ENCODE measurements around the gene CDH1. TPM values are rescaled to one million over a fixed set of nuclear protein-coding genes. Genes with fewer than 3 reads are reported as not detected.

CDH1 gene
- total RNA-seq, 4 donors from 2014 or later: 72.7 to 302 (median 160) TPM

GRCh38 chr16:68806981-68807380 lies 69.9 kb downstream of the CDH1 start:
- no peak for DNase-seq
- H3K9me3 ChIP-seq: no peaks in the 10 kb centered on the region
- TF ChIP-seq POLR2A (IDR thresholded peaks at IDR 0.05): no peak
- no peak for TF ChIP-seq CTCF (IDR thresholded peaks at IDR 0.05)
- no peaks in the 10 kb centered on the region for H3K4me1 ChIP-seq
- peaks cover 0 to 5% (median 0%) of the 10 kb centered on the region in 4 donors for H3K27me3 ChIP-seq
- whole genome bisulfite sequencing, 2 donors: 53 to 75% methylated on average over 1 of the region's 1 CpG
- H3K36me3 ChIP-seq: peaks cover 0 to 74% (median 8%) of the 10 kb centered on the region in 3 donors
- intact Hi-C loops (cut with DNase I): loop anchor here (10.0 kb wide), 1 partner anchor 102 kb away; no protein-coding TSS in a partner anchor
- H3K27ac ChIP-seq: no peak overlapping the region
- H3K4me3 ChIP-seq: no peak overlapping the region

DNA sequence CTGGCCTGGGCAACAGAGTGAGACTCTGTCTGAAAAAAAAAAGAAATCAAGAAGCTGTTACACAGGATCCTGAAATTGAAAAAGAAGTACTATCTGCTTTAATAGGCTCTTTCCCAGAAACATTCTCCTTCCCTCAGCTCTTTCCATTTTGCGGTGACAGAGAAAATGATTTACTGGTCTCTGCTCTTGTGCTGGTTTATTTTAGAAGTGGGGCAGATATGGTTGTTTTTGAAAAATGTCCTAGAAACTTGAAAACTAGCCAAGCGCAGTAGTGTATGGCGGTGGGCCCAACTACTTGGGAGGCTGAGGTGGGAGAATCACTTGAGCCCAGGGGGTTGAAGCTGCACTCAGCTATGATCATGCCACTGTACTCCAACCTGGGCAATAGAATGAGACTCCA lies 77.4 kb downstream of the CDH1 start:
- Histone ChIP-seq H3K4me3 (no peak overlapping the region), H3K36me3 (peaks cover 0 to 97% (median 27%) of the 10 kb centered on the region in 3 donors), H3K27me3 (peaks cover 0 to 5% (median 0%) of the 10 kb centered on the region in 4 donors), H3K27ac (no peak overlapping the region), H3K9me3 (no peaks in the 10 kb centered on the region), H3K4me1 (no peaks in the 10 kb centered on the region)
- TF ChIP-seq POLR2A (IDR thresholded peaks at IDR 0.05) (no peak), CTCF (IDR thresholded peaks at IDR 0.05) (no peak)
- intact Hi-C loops (cut with DNase I): no loop called here
- 89 to 98% methylated on average over 3 of the region's 3 CpGs for WGBS, 2 donors
- DNase-seq: no peak

DNA sequence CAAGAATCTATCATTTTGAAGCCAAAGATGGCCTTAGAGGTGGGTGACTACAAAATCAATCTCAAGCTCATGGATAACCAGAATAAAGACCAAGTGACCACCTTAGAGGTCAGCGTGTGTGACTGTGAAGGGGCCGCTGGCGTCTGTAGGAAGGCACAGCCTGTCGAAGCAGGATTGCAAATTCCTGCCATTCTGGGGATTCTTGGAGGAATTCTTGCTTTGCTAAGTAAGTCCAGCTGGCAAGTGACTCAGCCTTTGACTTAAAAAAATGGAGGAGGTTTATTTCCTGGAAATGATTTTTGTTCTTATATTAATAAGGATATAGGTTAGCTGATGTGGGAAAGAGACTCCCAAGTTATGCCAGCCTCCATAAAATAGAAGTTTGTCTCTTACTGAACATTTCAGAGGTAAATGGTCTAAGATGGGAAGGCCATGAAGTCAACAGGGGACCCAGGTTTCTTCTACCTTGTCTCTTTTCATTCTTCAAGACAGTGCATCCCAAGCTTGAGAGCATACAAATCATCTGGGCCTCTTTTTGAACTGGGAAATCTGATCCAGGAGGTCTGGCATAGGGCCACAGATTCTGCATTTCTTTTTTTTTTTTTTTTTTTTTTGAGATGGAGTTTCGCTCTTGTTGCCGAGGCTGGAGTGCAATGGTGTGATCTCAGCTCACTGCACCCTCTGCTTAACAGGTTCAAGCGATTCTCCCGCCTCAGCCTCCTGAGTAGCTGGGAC lies 86.5 kb downstream of the CDH1 start:
- H3K36me3 ChIP-seq: peaks cover 0 to 100% (median 0%) of the 10 kb centered on the region in 3 donors
- WGBS, 2 donors: 74 to 93% methylated on average over 8 of the region's 8 CpGs

DNA sequence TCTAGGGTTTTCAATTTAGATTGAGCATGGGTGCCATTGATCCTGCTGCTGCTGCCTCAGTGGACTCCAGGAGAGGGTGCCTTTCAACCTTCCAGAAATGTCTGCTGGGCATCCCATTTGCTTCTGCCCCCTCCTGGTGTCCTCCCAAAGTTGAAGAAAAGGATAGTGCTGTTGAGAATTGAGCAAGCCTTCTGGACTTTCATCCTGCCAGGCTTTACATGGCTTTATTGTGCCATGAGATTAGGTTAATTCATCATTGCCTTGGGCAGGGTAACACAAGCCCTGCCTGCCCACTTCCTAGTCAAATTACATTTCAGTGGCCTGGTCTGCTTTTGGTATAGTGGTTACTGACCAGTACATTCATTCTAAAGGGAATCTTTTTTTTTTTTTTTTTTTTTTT lies 88.3 kb downstream of the CDH1 start:
- TF ChIP-seq CTCF (IDR thresholded peaks at IDR 0.05): no peak
- no peak for TF ChIP-seq POLR2A (IDR thresholded peaks at IDR 0.05)
- Histone ChIP-seq H3K27me3 (no peaks in the 10 kb centered on the region), H3K27ac (no peak overlapping the region), H3K9me3 (no peaks in the 10 kb centered on the region), H3K36me3 (peaks cover 0 to 100% (median 0%) of the 10 kb centered on the region in 3 donors), H3K4me3 (no peak overlapping the region), H3K4me1 (no peaks in the 10 kb centered on the region)
- DNase-seq: no peak
- intact Hi-C loops (cut with DNase I): no loop called here

More for the DNA sequence above, 86.5 kb downstream of the CDH1 start:
- DNase-seq: no peak
- no peaks in the 10 kb centered on the region for H3K27me3 ChIP-seq
- no peaks in the 10 kb centered on the region for H3K9me3 ChIP-seq
- H3K4me1 ChIP-seq: no peaks in the 10 kb centered on the region
- H3K27ac ChIP-seq: no peak overlapping the region
- intact Hi-C loops (cut with DNase I): no loop called here
- no peak overlapping the region for H3K4me3 ChIP-seq
- TF ChIP-seq POLR2A (IDR thresholded peaks at IDR 0.05) (no peak), CTCF (IDR thresholded peaks at IDR 0.05) (no peak)

DNA sequence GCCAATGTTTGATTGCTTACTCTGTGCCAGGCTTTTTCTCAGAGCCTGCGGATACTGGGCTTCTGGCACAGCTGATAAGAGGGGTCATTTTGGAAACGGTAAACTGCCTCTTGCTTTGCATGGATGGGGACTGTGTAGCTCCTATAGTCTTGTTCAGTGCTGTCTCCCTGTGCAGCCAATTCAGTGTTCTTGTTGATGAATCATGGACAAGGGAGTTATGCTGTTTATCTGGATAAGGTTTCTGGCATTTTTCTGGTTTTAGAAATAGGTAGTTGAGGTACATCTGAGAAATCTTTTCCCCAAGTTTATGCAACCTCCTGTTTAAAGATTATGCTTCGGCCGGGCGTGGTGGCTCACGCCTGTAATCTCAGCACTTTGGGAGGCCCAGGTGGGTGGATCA lies 89.6 kb downstream of the CDH1 start:
- Histone ChIP-seq H3K36me3 (peaks cover 0 to 100% (median 4%) of the 10 kb centered on the region in 3 donors), H3K9me3 (no peaks in the 10 kb centered on the region), H3K4me3 (no peak overlapping the region), H3K27ac (no peak overlapping the region), H3K27me3 (no peaks in the 10 kb centered on the region), H3K4me1 (no peaks in the 10 kb centered on the region)
- 91 to 95% methylated on average over 6 of the region's 6 CpGs for WGBS, 2 donors
- DNase-seq: no peak
- TF ChIP-seq CTCF (IDR thresholded peaks at IDR 0.05) (no peak), POLR2A (IDR thresholded peaks at IDR 0.05) (no peak)
- intact Hi-C loops (cut with DNase I): no loop called here
